ENCODE measurements around the gene PRRC2A.

PRRC2A gene

GRCh38 chr6:31645325-31645724, 24.8 kb downstream of the PRRC2A start:
- Histone ChIP-seq H3K4me3 (ENCODE audit: low read length) (no peak overlapping the region), H3K27me3 (ENCODE audit: control insufficient read depth, insufficient read depth, low read length) (no peaks in the 10 kb centered on the region), H3K9me3 (ENCODE audit: control insufficient read depth, low read length) (no peaks in the 10 kb centered on the region), H3K4me1 (ENCODE audit: control insufficient read depth, insufficient read depth, low read length) (no peaks in the 10 kb centered on the region), H3K9ac (ENCODE audit: low read length) (no peak overlapping the region), H3K36me3 (ENCODE audit: control insufficient read depth, insufficient read depth, low read length) (peaks cover 41% of the 10 kb centered on the region)

DNA sequence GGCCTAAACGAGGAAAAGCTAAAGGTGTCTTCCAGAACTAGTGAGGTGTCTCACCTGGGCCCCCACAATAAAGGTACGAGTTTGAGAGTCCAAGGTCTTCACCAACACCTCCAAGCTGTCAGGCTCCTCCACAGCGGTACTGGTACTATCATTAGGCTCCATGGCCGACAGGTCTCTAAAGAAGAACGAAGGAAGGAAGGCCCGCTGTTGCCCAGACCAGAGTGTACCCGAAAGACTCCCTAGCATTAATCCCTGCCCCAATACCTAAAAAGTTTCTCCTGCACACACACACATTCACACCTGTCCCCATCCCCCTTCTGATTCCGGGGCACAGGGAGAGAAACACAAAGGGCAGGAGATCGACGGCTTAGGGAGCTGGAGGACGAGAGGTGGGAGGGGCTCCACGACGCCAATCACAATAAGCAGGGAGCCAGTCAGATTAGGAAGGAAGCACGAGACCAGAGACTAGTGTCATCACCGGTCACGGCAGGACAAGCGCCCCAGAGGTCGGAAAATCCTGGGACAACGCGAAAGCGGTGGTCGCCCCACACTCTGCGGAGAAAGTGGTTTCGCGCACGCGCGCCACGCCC, 31.2 kb downstream of the PRRC2A start:
- H3K36me3 ChIP-seq (ENCODE audit: control insufficient read depth, insufficient read depth, low read length) = peaks cover 16% of the 10 kb centered on the region
- H3K27me3 ChIP-seq (ENCODE audit: control insufficient read depth, insufficient read depth, low read length) = no peaks in the 10 kb centered on the region
- H3K4me1 ChIP-seq (ENCODE audit: control insufficient read depth, insufficient read depth, low read length) = peaks cover 9% of the 10 kb centered on the region
- peak overlapping the region; percentile 92 for H3K9ac ChIP-seq (ENCODE audit: low read length)
- peak overlapping the region; percentile 80 for H3K4me3 ChIP-seq (ENCODE audit: low read length)
- H3K9me3 ChIP-seq (ENCODE audit: control insufficient read depth, low read length) = no peaks in the 10 kb centered on the region

GRCh38 chr6:31652925-31653724, 32.6 kb downstream of the PRRC2A start:
- peak overlapping the region; percentile 80 for H3K4me3 ChIP-seq (ENCODE audit: low read length)
- peaks cover 13% of the 10 kb centered on the region for H3K4me1 ChIP-seq (ENCODE audit: control insufficient read depth, insufficient read depth, low read length)
- H3K9me3 ChIP-seq (ENCODE audit: control insufficient read depth, low read length) = no peaks in the 10 kb centered on the region
- H3K9ac ChIP-seq (ENCODE audit: low read length) = peak overlapping the region; percentile 92
- H3K36me3 ChIP-seq (ENCODE audit: control insufficient read depth, insufficient read depth, low read length) = peaks cover 16% of the 10 kb centered on the region
- no peaks in the 10 kb centered on the region for H3K27me3 ChIP-seq (ENCODE audit: control insufficient read depth, insufficient read depth, low read length)

DNA sequence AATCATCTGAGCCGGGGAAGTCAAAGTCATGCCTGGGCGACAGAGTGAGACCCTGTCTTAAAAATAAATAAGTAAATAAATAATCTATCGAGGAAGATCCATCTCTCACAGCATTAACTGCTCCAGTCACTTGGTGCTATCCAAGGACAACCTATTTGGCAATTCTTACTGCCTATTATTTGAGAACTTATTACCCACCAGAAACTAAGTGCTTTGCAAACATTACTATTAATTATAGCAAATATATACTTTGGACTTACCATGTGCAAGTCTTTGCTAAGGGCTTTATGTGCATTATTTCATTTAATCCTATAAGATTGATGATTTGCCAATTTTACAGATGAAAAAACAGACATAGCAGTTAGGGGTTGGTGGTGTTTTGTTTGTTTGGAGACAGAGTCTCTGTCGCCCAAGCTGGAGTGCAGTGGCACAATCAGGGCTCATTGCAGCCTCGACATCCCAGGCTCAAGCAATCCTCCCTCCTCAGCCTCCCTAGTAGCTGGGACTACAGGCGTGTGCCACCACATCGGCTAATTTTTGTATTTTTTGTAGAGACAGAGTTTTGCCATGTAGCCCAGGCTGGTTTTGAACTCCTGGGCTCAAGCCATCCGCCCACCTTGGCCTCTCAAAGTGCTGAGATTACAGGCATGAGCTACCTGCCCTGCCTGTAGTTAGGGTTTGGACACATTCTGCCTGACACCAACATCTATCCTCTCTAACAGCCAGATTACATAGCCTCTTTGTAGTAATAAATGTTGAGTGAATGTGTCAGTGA, 34.2 kb downstream of the PRRC2A start:
- peaks cover 29% of the 10 kb centered on the region for H3K4me1 ChIP-seq (ENCODE audit: control insufficient read depth, insufficient read depth, low read length)
- no peak overlapping the region for H3K9ac ChIP-seq (ENCODE audit: low read length)
- H3K9me3 ChIP-seq (ENCODE audit: control insufficient read depth, low read length) = no peaks in the 10 kb centered on the region
- H3K4me3 ChIP-seq (ENCODE audit: low read length) = no peak overlapping the region
- peaks cover 5% of the 10 kb centered on the region for H3K36me3 ChIP-seq (ENCODE audit: control insufficient read depth, insufficient read depth, low read length)
- H3K27me3 ChIP-seq (ENCODE audit: control insufficient read depth, insufficient read depth, low read length) = no peaks in the 10 kb centered on the region

- Histone ChIP-seq H3K4me3 (ENCODE audit: low read length) (no peak within 1 kb of the TSS), H3K27me3 (ENCODE audit: control insufficient read depth, insufficient read depth, low read length) (no peaks in the 10 kb centered on the region), H3K4me1 (ENCODE audit: control insufficient read depth, insufficient read depth, low read length) (peaks cover 29% of the 10 kb centered on the region), H3K9me3 (ENCODE audit: control insufficient read depth, low read length) (no peaks in the 10 kb centered on the region), H3K9ac (ENCODE audit: low read length) (no peak within 1 kb of the TSS), H3K36me3 (ENCODE audit: control insufficient read depth, insufficient read depth, low read length) (peaks cover 5% of the 10 kb centered on the region)
Observed at GRCh38 chr6:31655349-31656237, 35.1 kb downstream of the PRRC2A start, which contains the start of gene APOM. TSS of gene APOM (plus strand) at chr6:31655894. CDS start at chr6:31655967, 73 bp downstream.

GRCh38 chr6:31657406-31658157, 37.1 kb downstream of the PRRC2A start:
- Histone ChIP-seq H3K9ac (ENCODE audit: low read length) (no peak overlapping the region), H3K36me3 (ENCODE audit: control insufficient read depth, insufficient read depth, low read length) (peaks cover 5% of the 10 kb centered on the region), H3K27me3 (ENCODE audit: control insufficient read depth, insufficient read depth, low read length) (no peaks in the 10 kb centered on the region), H3K9me3 (ENCODE audit: control insufficient read depth, low read length) (no peaks in the 10 kb centered on the region), H3K4me1 (ENCODE audit: control insufficient read depth, insufficient read depth, low read length) (peaks cover 25% of the 10 kb centered on the region), H3K4me3 (ENCODE audit: low read length) (no peak overlapping the region)

DNA sequence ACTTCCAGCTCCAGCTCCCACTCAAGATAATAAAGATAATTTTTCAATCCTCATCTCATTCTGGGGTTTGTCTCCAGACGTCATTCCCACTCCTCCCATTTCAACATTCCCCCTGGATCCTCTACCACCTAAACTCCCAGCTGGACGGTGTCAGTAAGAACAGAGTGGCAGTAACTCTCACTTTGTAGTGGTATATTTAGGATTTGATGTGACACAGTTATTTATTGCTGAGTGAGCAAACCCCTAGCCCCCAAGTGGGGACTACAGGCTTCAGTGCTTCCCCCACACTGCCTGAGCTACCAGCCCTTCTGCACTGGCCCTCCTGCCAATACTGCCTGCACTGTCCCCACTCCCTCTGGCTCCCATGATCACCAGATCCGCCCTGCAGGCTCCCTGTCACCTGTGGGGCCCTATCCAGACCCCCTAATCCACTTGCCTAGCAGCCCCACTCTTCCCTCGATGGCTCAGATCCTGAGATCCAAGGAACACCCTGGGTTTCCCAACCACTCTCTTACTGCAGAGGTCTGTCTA, 37.7 kb downstream of the PRRC2A start:
- H3K4me3 ChIP-seq (ENCODE audit: low read length) = no peak overlapping the region
- H3K9ac ChIP-seq (ENCODE audit: low read length) = no peak overlapping the region

GRCh38 chr6:31658983-31659648, 38.6 kb downstream of the PRRC2A start:
- peaks cover 5% of the 10 kb centered on the region for H3K36me3 ChIP-seq (ENCODE audit: control insufficient read depth, insufficient read depth, low read length)
- H3K4me1 ChIP-seq (ENCODE audit: control insufficient read depth, insufficient read depth, low read length) = peaks cover 35% of the 10 kb centered on the region
- H3K9me3 ChIP-seq (ENCODE audit: control insufficient read depth, low read length) = no peaks in the 10 kb centered on the region
- H3K4me3 ChIP-seq (ENCODE audit: low read length) = peak overlapping the region; percentile 83
- no peaks in the 10 kb centered on the region for H3K27me3 ChIP-seq (ENCODE audit: control insufficient read depth, insufficient read depth, low read length)
- peak overlapping the region; percentile 83 for H3K9ac ChIP-seq (ENCODE audit: low read length)

More for the DNA sequence above, 37.7 kb downstream of the PRRC2A start:
- Histone ChIP-seq H3K36me3 (ENCODE audit: control insufficient read depth, insufficient read depth, low read length) (peaks cover 5% of the 10 kb centered on the region), H3K9me3 (ENCODE audit: control insufficient read depth, low read length) (no peaks in the 10 kb centered on the region), H3K4me1 (ENCODE audit: control insufficient read depth, insufficient read depth, low read length) (peaks cover 26% of the 10 kb centered on the region), H3K27me3 (ENCODE audit: control insufficient read depth, insufficient read depth, low read length) (no peaks in the 10 kb centered on the region)

GRCh38 chr6:31659649-31660380, 39.3 kb downstream of the PRRC2A start:
- Histone ChIP-seq H3K9me3 (ENCODE audit: control insufficient read depth, low read length) (no peaks in the 10 kb centered on the region), H3K9ac (ENCODE audit: low read length) (peak overlapping the region; percentile 83), H3K4me1 (ENCODE audit: control insufficient read depth, insufficient read depth, low read length) (peaks cover 38% of the 10 kb centered on the region), H3K4me3 (ENCODE audit: low read length) (peak overlapping the region; percentile 83), H3K36me3 (ENCODE audit: control insufficient read depth, insufficient read depth, low read length) (peaks cover 5% of the 10 kb centered on the region), H3K27me3 (ENCODE audit: control insufficient read depth, insufficient read depth, low read length) (no peaks in the 10 kb centered on the region)

All from mucosa of stomach (tissue), 1 donor.